ENCODE data around the gene TMEM223.

DNA sequence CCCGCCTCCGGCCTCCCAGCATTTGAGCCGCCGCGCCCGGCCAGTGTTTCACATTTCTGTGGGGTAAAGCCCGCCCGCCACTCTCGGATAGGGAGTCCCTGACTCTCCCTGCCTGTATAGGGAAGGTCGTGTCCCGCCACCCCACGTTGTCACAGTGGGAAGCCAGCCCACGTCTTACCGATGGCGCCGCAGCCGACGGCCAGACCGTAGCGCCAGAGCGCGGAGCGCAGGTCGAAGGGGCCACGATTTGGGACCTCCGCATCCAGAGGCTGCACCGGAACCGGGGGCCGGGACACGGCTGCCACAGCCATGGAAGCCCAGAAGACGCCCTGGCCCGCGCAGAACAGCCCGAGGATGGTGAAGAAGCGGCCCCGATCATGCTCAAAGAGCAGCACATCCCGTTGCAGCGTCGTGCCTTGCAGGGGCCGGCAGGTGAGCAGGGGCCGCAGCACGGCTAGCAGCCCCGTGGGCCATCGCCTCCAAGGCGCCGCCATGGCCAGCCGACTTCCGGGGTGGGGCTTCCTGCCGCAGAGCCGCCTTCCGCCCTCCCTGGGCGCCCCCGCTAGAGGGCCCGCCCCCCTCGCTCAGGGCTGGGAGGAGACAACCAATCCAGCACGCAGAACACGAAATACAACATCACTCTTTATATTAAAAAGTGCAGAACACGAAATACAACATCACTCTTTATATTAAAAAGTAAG is at the start of gene TMEM223:
- TF ChIP-seq, protein P1, sequence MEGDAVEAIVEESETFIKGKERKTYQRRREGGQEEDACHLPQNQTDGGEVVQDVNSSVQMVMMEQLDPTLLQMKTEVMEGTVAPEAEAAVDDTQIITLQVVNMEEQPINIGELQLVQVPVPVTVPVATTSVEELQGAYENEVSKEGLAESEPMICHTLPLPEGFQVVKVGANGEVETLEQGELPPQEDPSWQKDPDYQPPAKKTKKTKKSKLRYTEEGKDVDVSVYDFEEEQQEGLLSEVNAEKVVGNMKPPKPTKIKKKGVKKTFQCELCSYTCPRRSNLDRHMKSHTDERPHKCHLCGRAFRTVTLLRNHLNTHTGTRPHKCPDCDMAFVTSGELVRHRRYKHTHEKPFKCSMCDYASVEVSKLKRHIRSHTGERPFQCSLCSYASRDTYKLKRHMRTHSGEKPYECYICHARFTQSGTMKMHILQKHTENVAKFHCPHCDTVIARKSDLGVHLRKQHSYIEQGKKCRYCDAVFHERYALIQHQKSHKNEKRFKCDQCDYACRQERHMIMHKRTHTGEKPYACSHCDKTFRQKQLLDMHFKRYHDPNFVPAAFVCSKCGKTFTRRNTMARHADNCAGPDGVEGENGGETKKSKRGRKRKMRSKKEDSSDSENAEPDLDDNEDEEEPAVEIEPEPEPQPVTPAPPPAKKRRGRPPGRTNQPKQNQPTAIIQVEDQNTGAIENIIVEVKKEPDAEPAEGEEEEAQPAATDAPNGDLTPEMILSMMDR (IDR thresholded peaks at IDR 0.05; ENCODE audit: low read depth, low read length), result no peak
- TF ChIP-seq EZH2phosphoT487 (IDR thresholded peaks at IDR 0.05; ENCODE audit: low read depth), result no peak
